ENCODE results near the gene SLC9C1.

Gene SLC9C1

GRCh38 chr3:112097378-112097777 lies 196.6 kb downstream of the SLC9C1 start:
- no peak for DNase-seq

GRCh38 chr3:112096176-112096575 lies 197.8 kb downstream of the SLC9C1 start:
- no peak for DNase-seq

- no peak for DNase-seq
These were observed 198.3 kb downstream of the SLC9C1 start for GRCh38 chr3:112095731-112096130.

- no peak for DNase-seq
These were observed 200.9 kb downstream of the SLC9C1 start for GRCh38 chr3:112093180-112093522.

GRCh38 chr3:112092496-112093179 lies 201.4 kb downstream of the SLC9C1 start:
- DNase-seq, result no peak

- DNase-seq, result no peak
These were observed 203.0 kb downstream of the SLC9C1 start for GRCh38 chr3:112090887-112091586.
